ENCODE measurements around the gene PHGDH.

Gene PHGDH

GRCh38 chr1:119742202-119742601 is 30.5 kb downstream of the PHGDH start:
- POLR2A ChIA-PET: interaction anchor here (0.9 to 1.0 kb wide), 2 partner anchors 16 to 94 kb away, joined by 3 read pairs; no protein-coding TSS in a partner anchor
- CTCF ChIA-PET: no interaction called here
- DNase-seq (ENCODE audit: extremely low spot score): no peak
- TF ChIP-seq HDGF (IDR thresholded peaks at IDR 0.05; ENCODE audit: borderline replicate concordance) (no peak), L3MBTL2 (conservative IDR thresholded peaks at IDR 0.05) (no peak), SP1 (IDR thresholded peaks at IDR 0.05) (no peak), FOXK2 (IDR thresholded peaks at IDR 0.05) (no peak)

GRCh38 chr1:119742677-119743076 is 30.9 kb downstream of the PHGDH start:
- TF ChIP-seq CTBP1 (IDR thresholded peaks at IDR 0.05; ENCODE audit: borderline replicate concordance): no peak
- no peak for TF ChIP-seq FOXM1 (IDR thresholded peaks at IDR 0.05; ENCODE audit: borderline replicate concordance)
- no peak for TF ChIP-seq FOXK2 (IDR thresholded peaks at IDR 0.05)
- ChIA-PET CTCF (interaction anchor here (1.3 kb wide), 1 partner anchor 83 kb away, joined by 4 read pairs; no protein-coding TSS in a partner anchor), POLR2A (interaction anchor here (0.9 to 1.0 kb wide), 2 partner anchors 16 to 94 kb away, joined by 3 read pairs; no protein-coding TSS in a partner anchor)
- no peak for DNase-seq (ENCODE audit: extremely low spot score)

GRCh38 chr1:119743308-119743707 is 31.6 kb downstream of the PHGDH start:
- POLR2A ChIA-PET: no interaction called here
- DNase-seq (ENCODE audit: extremely low spot score): no peak
- CTCF ChIA-PET: interaction anchor here (0.7 to 1.5 kb wide), 8 partner anchors 9 to 266 kb away, joined by 3 to 5 read pairs (median 4); no protein-coding TSS in a partner anchor
- no peak for TF ChIP-seq CTBP1 (IDR thresholded peaks at IDR 0.05; ENCODE audit: borderline replicate concordance)
- TF ChIP-seq FOXK2 (IDR thresholded peaks at IDR 0.05): no peak
- no peak for TF ChIP-seq ZNF384 (IDR thresholded peaks at IDR 0.05)
- no peak for TF ChIP-seq NFRKB (IDR thresholded peaks at IDR 0.05)
- TF ChIP-seq SP1 (IDR thresholded peaks at IDR 0.05): no peak
- no peak for TF ChIP-seq FOXA1 (IDR thresholded peaks at IDR 0.05)
- TF ChIP-seq HDGF (IDR thresholded peaks at IDR 0.05; ENCODE audit: borderline replicate concordance): no peak
- no peak for TF ChIP-seq BHLHE40 (IDR thresholded peaks at IDR 0.05; ENCODE audit: borderline replicate concordance)
- no peak for TF ChIP-seq TARDBP (IDR thresholded peaks at IDR 0.05)
- TF ChIP-seq SUZ12 (IDR thresholded peaks at IDR 0.05): no peak
- no peak for TF ChIP-seq PKNOX1 (IDR thresholded peaks at IDR 0.05)
- no peak for TF ChIP-seq LEF1 (IDR thresholded peaks at IDR 0.05; ENCODE audit: borderline replicate concordance)
- TF ChIP-seq ARNT (IDR thresholded peaks at IDR 0.05): no peak
- no peak for TF ChIP-seq ELF4 (IDR thresholded peaks at IDR 0.05)
- TF ChIP-seq L3MBTL2 (conservative IDR thresholded peaks at IDR 0.05): no peak
- no peak for TF ChIP-seq FOXM1 (IDR thresholded peaks at IDR 0.05; ENCODE audit: borderline replicate concordance)

GRCh38 chr1:119743776-119744597 is 32.3 kb downstream of the PHGDH start:
- peak; percentile 87 for DNase-seq (ENCODE audit: extremely low spot score)
- TF ChIP-seq ZNF384 (IDR thresholded peaks at IDR 0.05): no peak
- POLR2A ChIA-PET: interaction anchor here (0.7 to 2.2 kb wide), 2 partner anchors 13 to 32 kb away, joined by 4 to 7 read pairs; partner anchors contain the start of gene PHGDH
- CTCF ChIA-PET: interaction anchor here (0.6 to 1.5 kb wide), 13 partner anchors 8 to 297 kb away, joined by 3 to 6 read pairs (median 3); no protein-coding TSS in a partner anchor

GRCh38 chr1:119744598-119744942 is 32.8 kb downstream of the PHGDH start:
- ChIA-PET POLR2A (interaction anchor here (0.7 to 2.2 kb wide), 3 partner anchors 9 to 33 kb away, joined by 3 to 7 read pairs (median 4); partner anchors contain the start of gene PHGDH), CTCF (interaction anchor here (0.6 to 1.5 kb wide), 5 partner anchors 14 to 71 kb away, joined by 3 to 6 read pairs (median 3); no protein-coding TSS in a partner anchor)
- TF ChIP-seq ARNT (IDR thresholded peaks at IDR 0.05): no peak
- TF ChIP-seq SP1 (IDR thresholded peaks at IDR 0.05): no peak
- TF ChIP-seq L3MBTL2 (conservative IDR thresholded peaks at IDR 0.05): 0 out of 2 replicates have a peak, but pooled peaks have one; percentile 15
- no peak for DNase-seq (ENCODE audit: extremely low spot score)

DNA sequence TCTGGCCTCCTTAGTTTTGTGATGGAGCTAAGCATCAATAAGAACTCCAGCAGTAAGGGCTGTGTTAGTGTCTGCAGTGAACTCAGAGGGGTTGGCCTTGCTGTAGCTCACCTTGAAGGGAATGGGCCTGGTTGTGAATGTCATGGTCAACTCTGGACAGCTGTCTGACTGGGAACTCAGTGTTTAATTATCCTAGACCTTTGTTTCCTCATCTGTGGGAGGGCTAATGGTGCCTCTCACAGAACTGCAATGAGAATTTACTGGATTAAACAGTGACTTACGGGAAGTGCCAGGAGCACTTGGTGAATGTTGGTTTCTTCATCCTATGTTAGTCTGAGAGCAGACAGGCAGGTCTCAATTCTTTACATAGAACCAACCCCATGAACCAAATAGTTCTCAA is 33.3 kb downstream of the PHGDH start:
- DNase-seq (ENCODE audit: extremely low spot score): no peak
- ChIA-PET POLR2A (interaction anchor here (0.7 to 2.2 kb wide), 3 partner anchors 10 to 33 kb away, joined by 3 to 7 read pairs (median 4); partner anchors contain the start of gene PHGDH), CTCF (interaction anchor here (0.5 to 1.3 kb wide), 3 partner anchors 20 to 71 kb away, joined by 3 to 7 read pairs (median 6); no protein-coding TSS in a partner anchor)
- TF ChIP-seq BHLHE40 (IDR thresholded peaks at IDR 0.05; ENCODE audit: borderline replicate concordance) (no peak), FOXM1 (IDR thresholded peaks at IDR 0.05; ENCODE audit: borderline replicate concordance) (no peak), ARNT (IDR thresholded peaks at IDR 0.05) (no peak), ZNF384 (IDR thresholded peaks at IDR 0.05) (no peak), CTBP1 (IDR thresholded peaks at IDR 0.05; ENCODE audit: borderline replicate concordance) (no peak), SUZ12 (IDR thresholded peaks at IDR 0.05) (no peak), TARDBP (IDR thresholded peaks at IDR 0.05) (no peak), HDGF (IDR thresholded peaks at IDR 0.05; ENCODE audit: borderline replicate concordance) (no peak), FOXK2 (IDR thresholded peaks at IDR 0.05) (no peak), FOXA1 (IDR thresholded peaks at IDR 0.05) (no peak), L3MBTL2 (conservative IDR thresholded peaks at IDR 0.05) (no peak), PKNOX1 (IDR thresholded peaks at IDR 0.05) (no peak)

DNA sequence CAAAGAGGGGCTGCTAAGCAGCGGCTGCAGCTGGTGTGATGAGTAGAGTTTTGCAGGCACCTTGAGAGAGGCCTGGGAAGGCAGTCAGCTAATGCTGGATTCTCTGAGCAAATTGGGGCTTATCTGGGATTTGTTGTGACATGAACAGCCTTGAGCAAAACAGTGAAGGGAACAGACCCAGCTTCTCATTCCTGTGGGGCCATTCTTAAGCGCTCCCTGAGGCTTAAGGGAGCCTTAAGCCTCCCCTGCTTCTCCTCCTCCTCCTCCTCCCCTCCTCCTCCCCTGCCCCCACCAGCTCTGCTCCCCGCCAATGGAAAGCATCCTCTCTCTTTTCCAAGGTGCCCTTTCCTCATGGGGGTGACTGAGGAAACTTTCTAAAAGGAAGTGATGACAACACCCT is 35.7 kb downstream of the PHGDH start:
- ChIA-PET CTCF (interaction anchor here (0.5 to 1.3 kb wide), 3 partner anchors 13 to 267 kb away, joined by 3 to 4 read pairs (median 3); no protein-coding TSS in a partner anchor), POLR2A (no interaction called here)
- TF ChIP-seq SUZ12 (IDR thresholded peaks at IDR 0.05): no peak
- TF ChIP-seq L3MBTL2 (conservative IDR thresholded peaks at IDR 0.05): no peak
- no peak for TF ChIP-seq NFRKB (IDR thresholded peaks at IDR 0.05)
- TF ChIP-seq FOXA1 (IDR thresholded peaks at IDR 0.05): no peak
- no peak for TF ChIP-seq SP1 (IDR thresholded peaks at IDR 0.05)
- TF ChIP-seq ELF4 (IDR thresholded peaks at IDR 0.05): no peak
- no peak for TF ChIP-seq TARDBP (IDR thresholded peaks at IDR 0.05)
- TF ChIP-seq PKNOX1 (IDR thresholded peaks at IDR 0.05): no peak
- no peak for TF ChIP-seq LEF1 (IDR thresholded peaks at IDR 0.05; ENCODE audit: borderline replicate concordance)
- TF ChIP-seq ARNT (IDR thresholded peaks at IDR 0.05): no peak
- no peak for TF ChIP-seq BHLHE40 (IDR thresholded peaks at IDR 0.05; ENCODE audit: borderline replicate concordance)
- no peak for TF ChIP-seq CTBP1 (IDR thresholded peaks at IDR 0.05; ENCODE audit: borderline replicate concordance)

More for the DNA sequence above, 35.7 kb downstream of the PHGDH start:
- DNase-seq (ENCODE audit: extremely low spot score): no peak
